MM.1S (cell line): ENCODE data around the gene ZNF664.

Experiments used
- CTCF ChIP-seq: fragments of 300-600 bp; sonication (generic); IDR thresholded peaks from 2 replicates; pipeline ENCODE4 v1.5.1; 2016; ENCODE audit warnings: antibody characterized with exemption, low read length, mixed read lengths
- EZH2 ChIP-seq: fragments of 300-600 bp; sonication (generic); optimal IDR thresholded peaks from 2 replicates; pipeline ENCODE3; 2017; ENCODE audit warnings: low read depth, mild to moderate bottlenecking, antibody characterized with exemption, low read length, mixed read lengths
- EZH2phosphoT487 ChIP-seq: fragments of 300-600 bp; sonication (generic); IDR thresholded peaks from 2 replicates; pipeline ENCODE4 v1.6.1; 2018; ENCODE audit warnings: antibody characterized with exemption, low read length

GRCh38 chr12:124010687-124011086 is 37.7 kb downstream of the ZNF664 start:
- TF ChIP-seq CTCF = no peak
- no peak for TF ChIP-seq EZH2phosphoT487
- TF ChIP-seq EZH2 = no peak
